Nephron (organoid): ENCODE results near the gene BIRC7.
A peak's percentile ranks its signal among the peaks of the same experiment; 100 is the strongest.

Experiments
- H3K27ac Mint-ChIP-seq, 3 experiments: 2 replicates each; pipeline ENCODE4 v1.8.0; 2020; ENCODE audit warnings: mixed read lengths in 3 of 3, mild to moderate bottlenecking in 2 of 3, moderate library complexity in 1 of 3
- H3K27me3 Mint-ChIP-seq: 2 replicates; pipeline ENCODE4 v1.8.0; 2021; ENCODE audit warnings: low read depth, mild to moderate bottlenecking, moderate library complexity, mixed read lengths
- H3K36me3 Mint-ChIP-seq: 2 replicates; pipeline ENCODE4 v1.8.0; 2020; ENCODE audit warnings: low read depth, mixed read lengths
- H3K4me1 Mint-ChIP-seq: 2 replicates; pipeline ENCODE4 v1.8.0; 2020; ENCODE audit warnings: mixed read lengths
- H3K4me3 Mint-ChIP-seq, 3 experiments: 2 replicates each; pipeline ENCODE4 v1.8.0; 2020; ENCODE audit warnings: mild to moderate bottlenecking in 3 of 3, mixed read lengths in 3 of 3, moderate library complexity in 2 of 3
- H3K9me3 Mint-ChIP-seq: 2 replicates; pipeline ENCODE4 v1.8.0; 2020; ENCODE audit warnings: mixed read lengths
- CTCF ChIP-seq, 3 experiments: fragments of 200-600 bp; sonication (generic); IDR thresholded peaks; one replicate each; pipeline ENCODE4 v1.5.0; 2021; ENCODE audit warnings: antibody characterized with exemption in 3 of 3; ENCODE audit not compliant: unreplicated experiment in 3 of 3

Gene BIRC7

GRCh38 chr20:63235399-63235983, at the start of gene BIRC7:
Gene BIRC7, plus strand, starts transcription at chr20:63235905. Its CDS starts 192 bp downstream, at chr20:63236097.
- TF ChIP-seq CTCF (IDR thresholded peaks at IDR 0.05; ENCODE audit: unreplicated experiment in 3 of 3): no peak
- H3K4me3 Mint-ChIP-seq: peak within 1 kb of the TSS in 1 of 3 experiments; percentile 41
- peaks cover 11% of the 10 kb centered on the region for H3K27me3 Mint-ChIP-seq
- H3K27ac Mint-ChIP-seq: peak within 1 kb of the TSS in 1 of 3 experiments; percentile 40
- no peaks in the 10 kb centered on the region for H3K9me3 Mint-ChIP-seq
- no peaks in the 10 kb centered on the region for H3K36me3 Mint-ChIP-seq
- peaks cover 7% of the 10 kb centered on the region for H3K4me1 Mint-ChIP-seq

GRCh38 chr20:63186084-63186483, 49.6 kb upstream of the BIRC7 start:
- no peaks in the 10 kb centered on the region for H3K4me1 Mint-ChIP-seq
- no peak overlapping the region for H3K27ac Mint-ChIP-seq
- no peak overlapping the region for H3K4me3 Mint-ChIP-seq
- no peak for TF ChIP-seq CTCF (IDR thresholded peaks at IDR 0.05; ENCODE audit: unreplicated experiment in 3 of 3)
- H3K36me3 Mint-ChIP-seq: no peaks in the 10 kb centered on the region
- H3K9me3 Mint-ChIP-seq: no peaks in the 10 kb centered on the region
- H3K27me3 Mint-ChIP-seq: peaks cover 46% of the 10 kb centered on the region

- H3K4me3 Mint-ChIP-seq: no peak overlapping the region
- no peak for TF ChIP-seq CTCF (IDR thresholded peaks at IDR 0.05; ENCODE audit: unreplicated experiment in 3 of 3)
Measured at GRCh38 chr20:63186528-63187316, 49.0 kb upstream of the BIRC7 start.

GRCh38 chr20:63187338-63188158, 48.2 kb upstream of the BIRC7 start:
- H3K27ac Mint-ChIP-seq: no peak overlapping the region
- no peaks in the 10 kb centered on the region for H3K9me3 Mint-ChIP-seq

More at GRCh38 chr20:63186528-63187316, 49.0 kb upstream of the BIRC7 start:
- Mint-ChIP-seq H3K4me1 (no peaks in the 10 kb centered on the region), H3K27ac (no peak overlapping the region), H3K36me3 (no peaks in the 10 kb centered on the region), H3K27me3 (peaks cover 39% of the 10 kb centered on the region), H3K9me3 (no peaks in the 10 kb centered on the region)

GRCh38 chr20:63188159-63188442, 47.6 kb upstream of the BIRC7 start:
- TF ChIP-seq CTCF (IDR thresholded peaks at IDR 0.05; ENCODE audit: unreplicated experiment in 3 of 3): no peak
- no peak overlapping the region for H3K27ac Mint-ChIP-seq
- no peaks in the 10 kb centered on the region for H3K9me3 Mint-ChIP-seq
- no peaks in the 10 kb centered on the region for H3K36me3 Mint-ChIP-seq
- no peaks in the 10 kb centered on the region for H3K4me1 Mint-ChIP-seq
- no peak overlapping the region for H3K4me3 Mint-ChIP-seq
- peaks cover 27% of the 10 kb centered on the region for H3K27me3 Mint-ChIP-seq

More at GRCh38 chr20:63187338-63188158, 48.2 kb upstream of the BIRC7 start:
- Mint-ChIP-seq H3K4me1 (no peaks in the 10 kb centered on the region), H3K36me3 (no peaks in the 10 kb centered on the region), H3K27me3 (peaks cover 31% of the 10 kb centered on the region), H3K4me3 (no peak overlapping the region)
- no peak for TF ChIP-seq CTCF (IDR thresholded peaks at IDR 0.05; ENCODE audit: unreplicated experiment in 3 of 3)
